ACC112 (cell line): ENCODE data around the gene SIM2.

Experiments
- H2AFZ ChIP-seq: fragments of 200-600 bp; sonication (generic); one replicate; pipeline ENCODE4 v1.6.0; 2017; ENCODE audit warnings: antibody characterized with exemption, low read length; ENCODE audit not compliant: unreplicated experiment
- H3K27ac ChIP-seq: fragments of 200-600 bp; sonication (generic); 2 replicates; pipeline ENCODE4 v1.5.1; 2014; ENCODE audit warnings: low read depth, mild to moderate bottlenecking, antibody characterized with exemption, low read length, moderate library complexity
- H3K27me3 ChIP-seq: fragments of 200-600 bp; sonication (generic); 2 replicates; pipeline ENCODE4 v1.6.1; 2014; ENCODE audit warnings: mild to moderate bottlenecking, antibody characterized with exemption, low read length, moderate library complexity, mixed read lengths; ENCODE audit not compliant: insufficient read depth
- H3K36me3 ChIP-seq: fragments of 200-600 bp; sonication (generic); 2 replicates; pipeline ENCODE4 v1.6.1; 2016; ENCODE audit warnings: mild to moderate bottlenecking, antibody characterized with exemption, low read length, moderate library complexity, mixed read lengths; ENCODE audit not compliant: insufficient read depth
- H3K4me1 ChIP-seq: fragments of 200-600 bp; sonication (generic); one replicate; pipeline ENCODE4 v1.6.1; 2016; ENCODE audit warnings: low read length, mixed read lengths; ENCODE audit not compliant: insufficient read depth, unreplicated experiment, control insufficient read depth
- H3K4me3 ChIP-seq: fragments of 200-600 bp; sonication (generic); 2 replicates; pipeline ENCODE4 v1.5.1; 2014; ENCODE audit warnings: mild to moderate bottlenecking, low read depth, low read length
- H3K79me2 ChIP-seq: fragments of 200-600 bp; sonication (generic); one replicate; pipeline ENCODE4 v1.6.0; 2016; ENCODE audit warnings: low read length; ENCODE audit not compliant: control insufficient read depth, unreplicated experiment, insufficient read depth

The SIM2 gene

DNA sequence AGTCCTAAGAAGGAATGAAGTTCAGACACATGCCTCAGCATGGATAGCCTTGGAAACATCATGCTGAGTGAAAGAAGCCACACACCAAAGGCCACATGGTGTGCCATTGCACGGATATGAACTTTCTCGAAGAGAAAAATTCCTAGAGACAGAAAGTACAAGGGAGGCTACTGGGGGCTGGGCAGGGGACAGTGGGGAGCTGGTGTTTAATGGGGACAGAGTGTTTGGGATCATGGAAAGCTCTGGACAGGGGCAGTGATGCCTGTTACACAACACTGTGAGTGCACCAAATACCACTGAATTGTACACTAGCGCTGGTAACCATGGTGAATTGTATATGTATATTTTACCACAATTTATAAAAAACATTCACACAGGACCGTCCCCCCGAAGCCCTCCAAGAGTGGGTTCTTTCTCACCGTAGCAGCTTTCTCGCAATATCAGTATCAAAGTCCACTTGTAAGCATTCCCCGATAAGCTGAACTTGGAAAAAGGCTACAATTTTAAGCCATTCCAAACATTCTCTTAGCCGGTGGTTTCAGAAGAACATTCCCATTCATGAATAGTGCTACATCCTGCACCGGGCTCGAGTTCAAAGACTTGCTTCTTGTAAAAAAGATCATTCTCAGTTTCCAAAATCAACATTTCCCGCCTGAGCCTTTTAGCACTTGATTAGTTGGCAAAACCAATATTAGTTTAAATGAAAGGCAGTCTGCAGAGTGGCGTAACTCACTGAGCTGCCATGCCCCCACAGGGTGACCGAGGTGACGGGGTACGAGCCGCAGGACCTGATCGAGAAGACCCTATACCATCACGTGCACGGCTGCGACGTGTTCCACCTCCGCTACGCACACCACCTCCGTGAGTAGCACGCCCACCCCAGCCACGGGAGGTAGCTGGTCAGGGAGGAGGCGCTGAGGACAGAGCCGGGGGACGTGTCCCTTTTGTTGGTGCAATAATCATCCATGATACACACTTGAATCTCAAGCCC, 31.7 kb downstream of the SIM2 start:
- no peaks in the 10 kb centered on the region for H3K4me1 ChIP-seq

DNA sequence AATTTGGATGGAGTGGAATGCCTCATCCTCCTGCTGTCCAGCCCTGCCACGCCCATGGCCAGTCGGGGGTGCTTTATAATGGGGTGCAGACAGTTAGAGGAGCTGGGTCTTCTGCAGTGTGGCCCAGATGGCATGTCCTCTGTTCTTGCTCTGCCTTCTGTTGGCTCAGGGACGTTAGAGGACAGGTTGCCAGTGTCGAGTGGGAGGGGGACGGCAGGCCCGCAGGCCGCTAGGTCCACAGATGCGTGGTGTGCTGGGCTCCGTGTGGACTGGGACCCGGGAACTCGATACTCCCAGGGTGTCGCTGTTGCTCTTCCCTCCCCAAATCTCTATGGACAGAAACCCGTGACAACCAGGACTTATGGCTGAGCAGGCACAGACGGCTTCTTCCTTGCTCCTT, 33.3 kb downstream of the SIM2 start:
- H3K4me3 ChIP-seq: no peak overlapping the region
- H3K79me2 ChIP-seq: no peaks in the 10 kb centered on the region
- H3K27ac ChIP-seq: no peak overlapping the region
- H3K36me3 ChIP-seq: no peaks in the 10 kb centered on the region
- H3K27me3 ChIP-seq: peaks cover 54% of the 10 kb centered on the region
- H2AFZ ChIP-seq: no peak overlapping the region
- H3K4me1 ChIP-seq: no peaks in the 10 kb centered on the region

More for the DNA sequence above, 31.7 kb downstream of the SIM2 start:
- H3K27ac ChIP-seq: no peak overlapping the region
- no peak overlapping the region for H2AFZ ChIP-seq
- H3K36me3 ChIP-seq: no peaks in the 10 kb centered on the region
- H3K4me3 ChIP-seq: no peak overlapping the region
- H3K79me2 ChIP-seq: no peaks in the 10 kb centered on the region
- peaks cover 51% of the 10 kb centered on the region for H3K27me3 ChIP-seq

DNA sequence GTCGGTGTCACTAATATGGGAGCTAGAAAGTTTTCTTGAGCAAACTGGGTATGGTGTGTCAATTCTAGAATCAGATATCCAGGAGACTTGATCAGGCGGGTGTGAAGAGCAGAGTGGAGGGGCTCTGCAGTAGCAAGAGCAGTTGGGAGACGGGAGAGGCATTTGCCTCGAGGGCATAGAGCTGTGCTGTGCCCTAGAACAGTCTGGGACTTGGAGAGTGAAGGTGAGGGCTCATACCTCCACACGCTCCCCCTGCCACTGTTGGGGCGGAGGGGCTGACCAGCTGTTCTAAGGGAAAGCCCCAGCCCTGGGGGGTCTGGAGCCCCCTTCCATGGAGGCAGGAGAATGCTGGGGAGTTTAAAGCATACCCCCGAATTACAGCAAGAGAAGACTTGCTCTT, 33.8 kb downstream of the SIM2 start:
- Histone ChIP-seq H3K27ac (no peak overlapping the region), H3K36me3 (no peaks in the 10 kb centered on the region)

DNA sequence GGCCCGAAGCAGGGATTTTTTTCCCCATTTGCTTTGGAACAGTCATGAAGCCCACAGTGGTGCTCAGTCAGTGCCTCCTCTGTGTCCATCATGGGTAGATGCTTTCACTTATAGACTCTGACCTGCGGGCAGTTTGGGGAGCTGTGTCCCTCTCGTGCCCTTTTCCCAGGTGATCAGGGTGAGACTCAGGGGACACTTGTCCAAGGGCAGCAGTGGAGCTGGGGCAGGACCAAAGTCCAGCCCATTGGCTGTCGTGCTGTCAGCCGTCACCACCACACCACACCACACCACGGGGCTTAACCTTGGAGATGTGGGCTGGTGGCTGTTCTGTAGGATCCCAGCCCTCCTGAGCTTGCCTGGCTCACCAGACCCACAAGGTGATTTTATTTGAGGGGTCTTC, 34.9 kb downstream of the SIM2 start:
- Histone ChIP-seq H3K27ac (no peak overlapping the region), H2AFZ (no peak overlapping the region), H3K4me3 (no peak overlapping the region), H3K79me2 (no peaks in the 10 kb centered on the region), H3K36me3 (no peaks in the 10 kb centered on the region), H3K4me1 (no peaks in the 10 kb centered on the region), H3K27me3 (peaks cover 46% of the 10 kb centered on the region)

More for the DNA sequence above, 33.8 kb downstream of the SIM2 start:
- peaks cover 51% of the 10 kb centered on the region for H3K27me3 ChIP-seq
- H3K79me2 ChIP-seq: no peaks in the 10 kb centered on the region
- H2AFZ ChIP-seq: no peak overlapping the region
- no peaks in the 10 kb centered on the region for H3K4me1 ChIP-seq
- no peak overlapping the region for H3K4me3 ChIP-seq

DNA sequence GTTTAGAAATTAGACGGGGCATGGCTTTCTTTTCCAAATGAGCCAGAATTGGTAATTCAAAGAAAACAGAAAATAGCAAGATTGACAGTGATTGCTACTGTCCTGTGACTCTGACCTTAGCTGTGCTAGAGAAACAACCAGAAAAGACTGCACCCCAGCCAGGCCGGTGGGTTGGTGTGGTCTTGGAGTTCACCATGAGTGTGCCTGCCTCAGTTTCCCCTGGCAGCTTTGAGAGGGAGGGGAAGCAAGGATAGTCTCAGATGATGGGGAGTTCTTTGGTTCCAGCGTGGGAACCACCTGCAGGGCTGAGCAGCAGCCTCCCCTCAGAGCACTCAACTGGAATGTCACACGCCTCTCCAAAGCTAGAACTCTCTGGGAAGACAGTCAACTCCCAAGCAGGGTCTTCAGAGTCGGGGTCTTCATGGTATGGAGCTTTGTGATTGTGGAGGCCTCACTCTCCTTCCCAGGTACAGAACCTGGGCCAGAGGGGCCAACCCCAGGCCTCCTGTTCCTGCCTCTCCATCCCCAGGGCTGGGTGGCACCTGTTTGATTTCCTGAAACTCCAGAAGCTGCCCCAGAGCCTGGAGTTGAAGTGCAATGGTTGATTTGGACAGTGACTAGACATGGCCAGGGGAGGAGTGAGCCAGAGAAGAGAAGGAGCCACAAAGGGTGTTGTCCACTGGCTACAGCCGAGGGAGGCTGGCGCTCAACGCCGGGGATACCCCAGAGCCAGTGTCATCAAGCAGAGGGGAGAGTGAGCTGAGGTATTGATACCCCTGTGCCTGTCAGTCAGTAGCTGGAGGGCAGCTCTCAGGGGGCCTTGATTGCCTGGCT, 35.7 kb downstream of the SIM2 start:
- no peak overlapping the region for H3K27ac ChIP-seq
- H2AFZ ChIP-seq: no peak overlapping the region
- H3K36me3 ChIP-seq: no peaks in the 10 kb centered on the region

DNA sequence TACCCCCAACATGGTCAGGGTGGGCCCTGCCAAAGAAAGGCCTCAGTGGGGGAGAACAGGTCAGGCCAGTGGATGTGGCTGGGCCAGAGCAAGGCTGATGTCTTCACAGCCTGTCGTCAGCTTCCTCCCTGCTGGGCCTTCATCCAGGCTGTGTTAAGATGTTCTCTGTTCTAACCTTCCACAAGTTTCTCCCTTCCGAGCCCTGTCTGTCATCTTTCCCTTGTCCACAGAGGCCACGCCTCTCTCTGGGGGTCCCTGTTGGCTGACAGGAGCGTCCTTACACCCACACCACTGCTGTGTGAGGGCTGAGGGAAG, 36.2 kb downstream of the SIM2 start:
- no peak overlapping the region for H2AFZ ChIP-seq
- H3K36me3 ChIP-seq: no peaks in the 10 kb centered on the region
- no peaks in the 10 kb centered on the region for H3K79me2 ChIP-seq
- no peak overlapping the region for H3K27ac ChIP-seq
- H3K4me1 ChIP-seq: no peaks in the 10 kb centered on the region
- H3K4me3 ChIP-seq: no peak overlapping the region
- H3K27me3 ChIP-seq: peaks cover 41% of the 10 kb centered on the region

More for the DNA sequence above, 35.7 kb downstream of the SIM2 start:
- no peaks in the 10 kb centered on the region for H3K79me2 ChIP-seq
- H3K4me3 ChIP-seq: no peak overlapping the region
- H3K27me3 ChIP-seq: peaks cover 46% of the 10 kb centered on the region
- H3K4me1 ChIP-seq: no peaks in the 10 kb centered on the region

DNA sequence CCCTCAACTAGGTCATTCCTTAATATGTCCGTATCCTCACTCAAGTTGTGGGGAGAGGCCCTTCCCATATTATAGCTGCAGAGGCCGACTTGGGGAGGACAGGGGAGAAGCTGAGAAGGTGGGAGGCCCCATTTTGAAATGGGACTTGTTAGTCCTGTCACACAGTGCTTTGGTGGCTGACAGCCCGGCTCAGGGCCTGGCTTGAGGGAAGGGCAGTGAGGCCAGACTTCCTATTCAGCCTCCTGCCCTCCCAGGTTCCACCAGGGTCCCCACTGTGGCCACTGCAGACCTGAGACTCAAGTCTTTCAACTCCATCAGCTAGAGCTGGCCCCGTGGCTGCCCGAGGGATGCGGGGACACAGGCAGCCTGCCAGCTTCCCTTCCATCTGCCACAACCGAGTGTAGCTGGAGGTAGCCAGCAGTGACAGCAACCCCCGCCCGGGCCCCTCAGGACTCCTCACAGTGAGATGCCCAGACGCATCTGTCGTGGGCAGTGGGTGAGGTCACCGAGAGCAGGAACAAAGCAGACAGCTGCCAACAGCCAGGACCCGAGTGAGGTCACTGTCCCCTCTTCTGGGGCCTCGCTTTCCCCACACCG, 36.9 kb downstream of the SIM2 start:
- Histone ChIP-seq H3K27me3 (peaks cover 34% of the 10 kb centered on the region), H2AFZ (no peak overlapping the region), H3K36me3 (no peaks in the 10 kb centered on the region), H3K4me1 (no peaks in the 10 kb centered on the region), H3K4me3 (no peak overlapping the region), H3K79me2 (no peaks in the 10 kb centered on the region), H3K27ac (no peak overlapping the region)

DNA sequence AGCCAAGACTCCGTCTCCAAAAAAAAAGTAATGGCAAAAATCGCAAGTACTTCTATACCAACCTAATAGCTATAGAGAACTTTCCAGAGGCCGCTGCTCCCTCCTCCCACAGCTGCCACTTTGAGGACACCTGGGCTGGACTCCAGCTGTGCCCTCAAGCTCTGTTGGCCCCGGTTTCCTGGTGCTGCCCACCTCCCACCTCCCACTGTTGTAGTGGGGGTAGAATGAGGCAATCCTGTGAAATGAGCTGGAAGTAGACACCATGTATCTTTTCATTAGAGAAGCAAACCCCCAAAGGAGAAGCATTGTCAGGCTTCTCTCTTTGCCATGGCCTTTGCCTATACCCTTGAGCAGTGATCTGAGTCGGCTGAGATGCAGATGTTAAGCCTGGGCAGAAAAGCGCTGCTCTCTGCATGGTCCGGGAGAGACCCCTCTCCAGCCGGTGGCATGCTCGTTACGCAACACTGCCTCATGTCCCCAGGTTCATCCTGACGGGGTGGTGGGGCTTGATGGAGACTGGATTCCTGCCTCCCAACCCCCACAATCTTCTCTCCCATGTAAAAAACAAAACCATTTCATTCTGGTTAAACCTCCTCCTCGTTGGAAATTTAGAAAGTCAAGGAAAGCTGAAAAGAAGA, 39.7 kb downstream of the SIM2 start:
- Histone ChIP-seq H3K36me3 (no peaks in the 10 kb centered on the region), H3K4me1 (no peaks in the 10 kb centered on the region), H3K27me3 (peaks cover 18% of the 10 kb centered on the region), H2AFZ (no peak overlapping the region), H3K79me2 (no peaks in the 10 kb centered on the region), H3K4me3 (no peak overlapping the region), H3K27ac (no peak overlapping the region)

DNA sequence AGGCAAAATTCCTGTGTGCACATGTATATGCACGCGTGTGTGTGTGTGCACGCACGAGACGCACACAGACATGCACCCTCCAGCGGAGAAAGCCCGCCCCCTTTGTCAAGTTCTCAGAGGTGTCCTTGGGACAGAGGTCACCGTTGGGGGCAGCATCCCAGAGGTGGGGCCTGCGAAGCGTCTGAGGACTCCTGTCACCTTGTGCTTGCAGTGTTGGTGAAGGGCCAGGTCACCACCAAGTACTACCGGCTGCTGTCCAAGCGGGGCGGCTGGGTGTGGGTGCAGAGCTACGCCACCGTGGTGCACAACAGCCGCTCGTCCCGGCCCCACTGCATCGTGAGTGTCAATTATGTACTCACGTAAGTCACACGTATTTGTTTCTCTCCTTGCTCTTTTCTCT, 42.6 kb downstream of the SIM2 start:
- H3K4me1 ChIP-seq: no peaks in the 10 kb centered on the region
- no peak overlapping the region for H2AFZ ChIP-seq
- no peaks in the 10 kb centered on the region for H3K79me2 ChIP-seq
- no peak overlapping the region for H3K4me3 ChIP-seq
- peaks cover 18% of the 10 kb centered on the region for H3K27me3 ChIP-seq
- no peaks in the 10 kb centered on the region for H3K36me3 ChIP-seq
- no peak overlapping the region for H3K27ac ChIP-seq

DNA sequence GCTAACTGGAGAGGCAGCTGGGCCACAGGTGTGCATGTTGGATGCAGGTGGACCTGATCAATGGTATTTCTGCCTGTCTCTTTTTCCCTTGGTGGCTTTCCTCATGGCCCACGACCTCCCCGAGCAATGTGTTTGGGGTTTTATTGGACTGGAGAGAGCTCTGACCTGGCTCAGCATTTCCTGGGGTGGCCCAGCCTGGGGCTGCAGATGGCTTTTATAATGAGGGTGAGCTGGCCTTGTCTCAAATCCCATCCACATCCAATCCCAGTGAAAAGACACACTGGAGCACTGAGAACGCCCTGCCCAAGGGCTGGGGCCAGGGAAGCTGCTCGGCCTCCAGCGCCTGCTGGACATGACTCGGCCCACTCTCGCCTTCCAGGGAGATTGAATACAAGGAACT, 44.1 kb downstream of the SIM2 start:
- no peaks in the 10 kb centered on the region for H3K79me2 ChIP-seq
- H3K27ac ChIP-seq: no peak overlapping the region
- H3K4me3 ChIP-seq: no peak overlapping the region
- H3K4me1 ChIP-seq: no peaks in the 10 kb centered on the region
- H2AFZ ChIP-seq: no peak overlapping the region
- H3K27me3 ChIP-seq: peaks cover 12% of the 10 kb centered on the region; the same call in 1 of the 2 replicates
- no peaks in the 10 kb centered on the region for H3K36me3 ChIP-seq
